ENCODE results near the gene FOXP4.

DNA sequence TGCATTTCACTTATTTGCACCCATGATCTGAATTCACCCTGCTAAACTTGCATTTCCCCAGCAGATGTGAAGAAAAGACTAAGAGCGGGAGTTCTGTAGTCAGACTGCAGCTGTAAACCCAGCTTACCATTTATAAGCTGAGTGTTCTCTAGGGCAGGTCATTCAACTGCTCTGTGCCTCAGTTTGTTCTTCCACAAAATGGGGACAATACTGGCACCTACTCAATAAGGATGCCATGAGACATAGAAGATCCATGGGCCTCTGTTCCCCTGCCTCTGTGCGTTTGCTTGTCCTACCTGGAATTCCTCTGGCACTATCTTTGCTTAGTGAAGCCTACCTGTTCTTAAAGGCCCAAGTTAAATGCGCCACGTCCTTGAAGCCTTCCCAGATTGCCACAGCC lies 79.8 kb downstream of the FOXP4 start:
- TF ChIP-seq, protein P1, sequence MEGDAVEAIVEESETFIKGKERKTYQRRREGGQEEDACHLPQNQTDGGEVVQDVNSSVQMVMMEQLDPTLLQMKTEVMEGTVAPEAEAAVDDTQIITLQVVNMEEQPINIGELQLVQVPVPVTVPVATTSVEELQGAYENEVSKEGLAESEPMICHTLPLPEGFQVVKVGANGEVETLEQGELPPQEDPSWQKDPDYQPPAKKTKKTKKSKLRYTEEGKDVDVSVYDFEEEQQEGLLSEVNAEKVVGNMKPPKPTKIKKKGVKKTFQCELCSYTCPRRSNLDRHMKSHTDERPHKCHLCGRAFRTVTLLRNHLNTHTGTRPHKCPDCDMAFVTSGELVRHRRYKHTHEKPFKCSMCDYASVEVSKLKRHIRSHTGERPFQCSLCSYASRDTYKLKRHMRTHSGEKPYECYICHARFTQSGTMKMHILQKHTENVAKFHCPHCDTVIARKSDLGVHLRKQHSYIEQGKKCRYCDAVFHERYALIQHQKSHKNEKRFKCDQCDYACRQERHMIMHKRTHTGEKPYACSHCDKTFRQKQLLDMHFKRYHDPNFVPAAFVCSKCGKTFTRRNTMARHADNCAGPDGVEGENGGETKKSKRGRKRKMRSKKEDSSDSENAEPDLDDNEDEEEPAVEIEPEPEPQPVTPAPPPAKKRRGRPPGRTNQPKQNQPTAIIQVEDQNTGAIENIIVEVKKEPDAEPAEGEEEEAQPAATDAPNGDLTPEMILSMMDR (IDR thresholded peaks at IDR 0.05; ENCODE audit: insufficient read depth, low read depth, low read length) = no peak
- TF ChIP-seq EZH2 (IDR thresholded peaks at IDR 0.05; ENCODE audit: insufficient read depth, low read length) = no peak

All from astrocyte (in vitro differentiated cells and primary cell).